GM12865 (cell line): ENCODE results near the gene KCNG2.

Source experiments
- DNase-seq: peaks from one replicate; pipeline ENCODE4 v3.0.0; 2010; ENCODE audit warnings: low read depth
- H3K4me3 ChIP-seq: 2 replicates; pipeline ENCODE4 v1.5.1; 2011; ENCODE audit warnings: mild to moderate bottlenecking, low read depth, low read length, control low read depth
- TF ChIP-seq, protein P1 (sequence below): IDR thresholded peaks from 2 replicates; pipeline ENCODE4 v1.5.1; 2011; ENCODE audit warnings: low read length, control low read depth, low read depth, inconsistent platforms; ENCODE audit not compliant: insufficient read depth; ENCODE audit errors: missing control alignments

Gene KCNG2

DNA sequence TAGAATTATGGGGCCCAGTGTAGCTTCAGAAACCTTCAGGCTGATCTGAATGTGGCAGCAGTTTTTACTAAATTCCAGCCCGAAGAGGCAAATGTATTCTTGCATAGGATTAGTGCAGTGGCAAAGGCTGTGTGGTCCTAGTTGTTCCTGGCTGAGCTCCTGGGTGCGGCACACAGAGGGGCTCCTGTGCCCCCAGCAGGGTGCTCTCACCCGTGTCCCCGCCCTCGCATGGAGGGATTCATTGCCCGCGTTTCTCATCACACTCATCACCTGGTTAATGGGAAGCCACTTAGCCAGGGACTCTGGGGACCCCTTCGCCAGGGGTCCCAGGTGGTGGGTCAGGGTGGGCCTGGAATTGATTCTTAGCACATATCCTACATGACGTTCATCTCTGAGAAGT, 3.9 kb downstream of the KCNG2 start:
- no peak overlapping the region for H3K4me3 ChIP-seq
- TF ChIP-seq, protein P1, sequence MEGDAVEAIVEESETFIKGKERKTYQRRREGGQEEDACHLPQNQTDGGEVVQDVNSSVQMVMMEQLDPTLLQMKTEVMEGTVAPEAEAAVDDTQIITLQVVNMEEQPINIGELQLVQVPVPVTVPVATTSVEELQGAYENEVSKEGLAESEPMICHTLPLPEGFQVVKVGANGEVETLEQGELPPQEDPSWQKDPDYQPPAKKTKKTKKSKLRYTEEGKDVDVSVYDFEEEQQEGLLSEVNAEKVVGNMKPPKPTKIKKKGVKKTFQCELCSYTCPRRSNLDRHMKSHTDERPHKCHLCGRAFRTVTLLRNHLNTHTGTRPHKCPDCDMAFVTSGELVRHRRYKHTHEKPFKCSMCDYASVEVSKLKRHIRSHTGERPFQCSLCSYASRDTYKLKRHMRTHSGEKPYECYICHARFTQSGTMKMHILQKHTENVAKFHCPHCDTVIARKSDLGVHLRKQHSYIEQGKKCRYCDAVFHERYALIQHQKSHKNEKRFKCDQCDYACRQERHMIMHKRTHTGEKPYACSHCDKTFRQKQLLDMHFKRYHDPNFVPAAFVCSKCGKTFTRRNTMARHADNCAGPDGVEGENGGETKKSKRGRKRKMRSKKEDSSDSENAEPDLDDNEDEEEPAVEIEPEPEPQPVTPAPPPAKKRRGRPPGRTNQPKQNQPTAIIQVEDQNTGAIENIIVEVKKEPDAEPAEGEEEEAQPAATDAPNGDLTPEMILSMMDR, result no peak
- DNase-seq, result no peak

DNA sequence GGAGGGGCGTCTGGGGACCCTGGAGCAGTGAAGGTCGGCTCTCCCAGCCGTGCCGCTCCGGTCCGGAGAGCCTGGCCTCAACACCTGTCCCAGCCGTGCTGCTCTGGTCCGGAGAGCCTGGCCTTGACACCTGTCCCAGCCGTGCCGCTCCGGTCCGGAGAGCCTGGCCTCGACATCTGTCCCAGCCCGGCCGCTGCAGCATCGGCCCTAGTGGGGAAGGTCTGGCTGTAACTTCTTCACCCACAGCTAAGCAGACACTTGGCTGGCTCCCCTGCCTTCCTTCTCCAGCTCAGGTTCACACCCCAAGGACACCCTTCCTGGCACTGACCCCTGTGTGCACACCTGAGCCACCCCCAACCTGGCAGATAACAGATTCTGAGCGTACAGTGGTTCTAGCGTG, 4.6 kb downstream of the KCNG2 start:
- TF ChIP-seq, protein P1, result no peak
- H3K4me3 ChIP-seq, result no peak overlapping the region
- DNase-seq, result no peak

- TF ChIP-seq, protein P1, result no peak
- no peak for DNase-seq
- no peak overlapping the region for H3K4me3 ChIP-seq
These were observed 5.9 kb downstream of the KCNG2 start for GRCh38 chr18:79803611-79804051.

- H3K4me3 ChIP-seq, result no peak overlapping the region
- TF ChIP-seq, protein P1, result no peak
- DNase-seq, result no peak
These were observed 6.5 kb downstream of the KCNG2 start for GRCh38 chr18:79804130-79804787.

GRCh38 chr18:79805211-79805887, 7.6 kb downstream of the KCNG2 start:
- H3K4me3 ChIP-seq, result no peak overlapping the region
- no peak for DNase-seq
- TF ChIP-seq, protein P1, result no peak

DNA sequence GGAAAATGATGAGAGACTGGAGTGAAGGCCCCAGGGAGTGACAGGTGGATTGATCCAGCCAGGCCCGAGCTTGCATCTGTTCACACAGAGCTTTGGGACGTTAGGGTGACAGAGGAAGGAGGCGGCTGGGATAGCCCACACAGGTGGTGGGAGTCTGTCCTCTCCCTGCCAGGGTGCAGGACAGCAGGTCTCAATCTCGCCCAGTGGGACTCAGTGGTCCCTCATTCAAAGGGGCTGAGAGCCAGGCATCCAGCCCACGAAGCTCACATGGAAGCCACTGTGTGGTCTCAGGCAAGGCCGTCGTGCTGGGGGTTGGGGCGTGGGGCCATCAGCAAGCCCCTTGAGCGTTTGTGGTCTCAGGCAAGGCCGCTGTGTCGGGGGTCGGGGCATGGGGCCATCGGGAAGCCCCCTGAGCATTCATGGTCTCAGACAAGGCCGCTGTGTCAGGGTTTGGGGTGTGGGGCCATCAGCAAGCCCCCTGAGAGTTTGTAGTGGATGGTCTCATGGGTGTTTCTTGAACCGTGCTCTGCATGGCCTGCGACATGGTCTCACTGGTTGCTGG, 8.3 kb downstream of the KCNG2 start:
- no peak for DNase-seq
- no peak overlapping the region for H3K4me3 ChIP-seq
- TF ChIP-seq, protein P1, result no peak
